ENCODE results near the gene TNFSF10. TPM values are rescaled to one million over a fixed set of nuclear protein-coding genes. Genes with fewer than 3 reads are reported as not detected.

TNFSF10 gene
- polyA plus RNA-seq, 1 experiment: not detected

- no peak overlapping the region for H3K4me3 ChIP-seq (ENCODE audit: low read depth, low read length)
- 0 out of 2 replicates have a peak, but pooled peaks cover 2% of the 10 kb centered on the region for H3K27me3 ChIP-seq (ENCODE audit: control insufficient read depth, insufficient read depth, low read length)
- POLR2A ChIA-PET: no interaction called here
- CTCF ChIA-PET: no interaction called here
- no peak for TF ChIP-seq CTCF (IDR thresholded peaks at IDR 0.05; ENCODE audit: insufficient read depth, low read depth, low read length)
- H3K36me3 ChIP-seq (ENCODE audit: control insufficient read depth, insufficient read depth, low read length): no peaks in the 10 kb centered on the region
- DNase-seq (ENCODE audit: low read depth): no peak
Observed at GRCh38 chr3:172543419-172543818, 20.2 kb upstream of the TNFSF10 start.

- no peak for DNase-seq (ENCODE audit: low read depth)
- ChIA-PET CTCF (no interaction called here), POLR2A (no interaction called here)
Observed at GRCh38 chr3:172542999-172543398, 19.8 kb upstream of the TNFSF10 start.

GRCh38 chr3:172541945-172542488 is 18.8 kb upstream of the TNFSF10 start:
- H3K27me3 ChIP-seq (ENCODE audit: control insufficient read depth, insufficient read depth, low read length): peaks cover 2% of the 10 kb centered on the region; the same call in 1 of the 2 replicates
- CTCF ChIA-PET: interaction anchor here (1.0 kb wide), 2 partner anchors 11 to 116 kb away, joined by 3 to 4 read pairs; no protein-coding TSS in a partner anchor
- POLR2A ChIA-PET: no interaction called here
- no peak for TF ChIP-seq CTCF (IDR thresholded peaks at IDR 0.05; ENCODE audit: insufficient read depth, low read depth, low read length)
- H3K36me3 ChIP-seq (ENCODE audit: control insufficient read depth, insufficient read depth, low read length): no peaks in the 10 kb centered on the region
- no peak for DNase-seq (ENCODE audit: low read depth)
- no peak overlapping the region for H3K4me3 ChIP-seq (ENCODE audit: low read depth, low read length)

More at GRCh38 chr3:172542999-172543398, 19.8 kb upstream of the TNFSF10 start:
- Histone ChIP-seq H3K4me3 (ENCODE audit: low read depth, low read length) (no peak overlapping the region), H3K36me3 (ENCODE audit: control insufficient read depth, insufficient read depth, low read length) (no peaks in the 10 kb centered on the region), H3K27me3 (ENCODE audit: control insufficient read depth, insufficient read depth, low read length) (0 out of 2 replicates have a peak, but pooled peaks cover 2% of the 10 kb centered on the region)
- TF ChIP-seq CTCF (IDR thresholded peaks at IDR 0.05; ENCODE audit: insufficient read depth, low read depth, low read length): no peak

GRCh38 chr3:172540049-172540448 is 16.8 kb upstream of the TNFSF10 start:
- ChIA-PET CTCF (interaction anchor here (1.2 kb wide), 1 partner anchor 9 kb away, joined by 5 read pairs; no protein-coding TSS in a partner anchor), POLR2A (no interaction called here)
- TF ChIP-seq CTCF (IDR thresholded peaks at IDR 0.05; ENCODE audit: insufficient read depth, low read depth, low read length): no peak
- Histone ChIP-seq H3K36me3 (ENCODE audit: control insufficient read depth, insufficient read depth, low read length) (no peaks in the 10 kb centered on the region), H3K4me3 (ENCODE audit: low read depth, low read length) (no peak overlapping the region), H3K27me3 (ENCODE audit: control insufficient read depth, insufficient read depth, low read length) (no peaks in the 10 kb centered on the region; the same call in 1 of the 2 replicates)
- no peak for DNase-seq (ENCODE audit: low read depth)

GRCh38 chr3:172539273-172539672 is 16.0 kb upstream of the TNFSF10 start:
- ChIA-PET CTCF (no interaction called here), POLR2A (no interaction called here)
- no peaks in the 10 kb centered on the region; the same call in 1 of the 2 replicates for H3K27me3 ChIP-seq (ENCODE audit: control insufficient read depth, insufficient read depth, low read length)
- H3K4me3 ChIP-seq (ENCODE audit: low read depth, low read length): no peak overlapping the region
- H3K36me3 ChIP-seq (ENCODE audit: control insufficient read depth, insufficient read depth, low read length): no peaks in the 10 kb centered on the region
- TF ChIP-seq CTCF (IDR thresholded peaks at IDR 0.05; ENCODE audit: insufficient read depth, low read depth, low read length): no peak
- no peak for DNase-seq (ENCODE audit: low read depth)

Measured in BJ (cell line).